Keratinocyte (primary cell): ENCODE data around the gene LIN28B. TPM values are rescaled to one million over a fixed set of nuclear protein-coding genes. Genes with fewer than 3 reads are reported as not detected.

ENCODE experiments used
- DNase-seq: peaks from one replicate; pipeline ENCODE4 v3.0.0-alpha.2; 2011; ENCODE audit warnings: low read depth, missing footprints, low spot score
- FAIRE-seq: peaks from 2 replicates; lab custom pipeline; 2011; peaks lifted over from hg19 to GRCh38; lab: Jason Lieb, UNC
- H2AFZ ChIP-seq: 2 replicates; pipeline ENCODE4 v1.6.0; 2012; ENCODE audit warnings: low read length, control low read depth, inconsistent platforms; ENCODE audit not compliant: control insufficient read depth
- H3K27ac ChIP-seq: 2 replicates; pipeline ENCODE4 v1.5.1; 2011; ENCODE audit warnings: low read length; ENCODE audit not compliant: control insufficient read depth, insufficient read depth
- H3K27me3 ChIP-seq: 3 replicates; pipeline ENCODE4 v1.6.0; 2011; ENCODE audit warnings: low read length; ENCODE audit not compliant: control insufficient read depth, insufficient read depth; ENCODE audit errors: extremely low read depth
- H3K36me3 ChIP-seq, 2 experiments: 2 replicates in 1 of 2; 3 replicates in 1 of 2; pipeline ENCODE4 v1.5.1; 2011; ENCODE audit warnings: low read length in 2 of 2, mild to moderate bottlenecking in 1 of 2; ENCODE audit not compliant: control insufficient read depth in 2 of 2, insufficient read depth in 2 of 2; ENCODE audit errors: extremely low read depth in 1 of 2
- H3K4me1 ChIP-seq: 3 replicates; pipeline ENCODE4 v1.5.1; 2011; ENCODE audit warnings: low read length; ENCODE audit not compliant: control insufficient read depth, insufficient read depth; ENCODE audit errors: extremely low read depth
- H3K4me2 ChIP-seq: 3 replicates; pipeline ENCODE4 v1.6.0; 2011; ENCODE audit warnings: low read depth, low read length; ENCODE audit not compliant: control insufficient read depth, insufficient read depth; ENCODE audit errors: extremely low read depth
- H3K4me3 ChIP-seq, 3 experiments: fragments of 200-600 bp in 1 of 3; sonication (generic) in 1 of 3; 2 replicates in 2 of 3; 3 replicates in 1 of 3; pipeline ENCODE4 v1.5.1; 2011 to 2016; ENCODE audit warnings: low read length in 3 of 3, mild to moderate bottlenecking in 3 of 3, control low read depth in 2 of 3, inconsistent platforms in 1 of 3, low read depth in 1 of 3, mixed read lengths in 1 of 3, mixed run types in 1 of 3, moderate library complexity in 1 of 3; ENCODE audit not compliant: control insufficient read depth in 2 of 3, insufficient read depth in 2 of 3; ENCODE audit errors: extremely low read depth in 1 of 3
- H3K79me2 ChIP-seq: 2 replicates; pipeline ENCODE4 v1.6.0; 2012; ENCODE audit warnings: low read length; ENCODE audit not compliant: control insufficient read depth, insufficient read depth
- H3K9ac ChIP-seq: 3 replicates; pipeline ENCODE4 v1.6.0; 2011; ENCODE audit warnings: low read length; ENCODE audit not compliant: control insufficient read depth, insufficient read depth; ENCODE audit errors: extremely low read depth
- H3K9me1 ChIP-seq: 3 replicates; pipeline ENCODE4 v1.6.0; 2011; ENCODE audit warnings: low read length; ENCODE audit not compliant: control insufficient read depth, insufficient read depth; ENCODE audit errors: extremely low read depth
- H3K9me3 ChIP-seq: 2 replicates; pipeline ENCODE4 v1.5.1; 2012; ENCODE audit warnings: low read depth, low read length; ENCODE audit not compliant: control insufficient read depth
- H4K20me1 ChIP-seq: 3 replicates; pipeline ENCODE4 v1.6.0; 2011; ENCODE audit warnings: low read length; ENCODE audit not compliant: control insufficient read depth, insufficient read depth; ENCODE audit errors: extremely low read depth
- EZH2 ChIP-seq: IDR thresholded peaks from one replicate; pipeline ENCODE4 v1.6.1; 2012; ENCODE audit warnings: inconsistent platforms, mild to moderate bottlenecking, low read length, moderate library complexity
- dilution Hi-C: fragments of 300-500 bp; cut with MboI; formaldehyde crosslinking; loops from one replicate; pipeline ENCODE4 v1.7.0; 2020; ENCODE audit warnings: low sequenced_read_pairs; ENCODE audit not compliant: extremely low pct_ligation_motif_present
- polyA plus RNA-seq, 5 experiments: library from polyadenylated mRNA; depleted of rRNA in 3 of 5; stranded (reverse) in 3 of 5; stranded (forward) in 1 of 5; unstranded in 1 of 5; fragments of >200 nt; gene quantifications; 1 replicate in 1 of 5; 2 replicates in 3 of 5; 3 replicates in 1 of 5; pipeline versions ENCODE4 v1.2.1 to v1.2.3, GENCODE V29; 2011 to 2012; ENCODE audit warnings: missing spikeins in 2 of 5, low read depth in 1 of 5, low replicate concordance in 1 of 5
- TF ChIP-seq, protein P1 (sequence below), 3 experiments: IDR thresholded peaks in 1 of 3; conservative IDR thresholded peaks in 1 of 3; optimal IDR thresholded peaks in 1 of 3; 2 replicates in 2 of 3; 3 replicates in 1 of 3; pipeline versions ENCODE3 to v1.5.1; 2011; ENCODE audit warnings: low read length in 3 of 3, mild to moderate bottlenecking in 3 of 3, moderate library complexity in 2 of 3, control low read depth in 1 of 3, inconsistent platforms in 1 of 3; ENCODE audit not compliant: insufficient read depth in 2 of 3; ENCODE audit errors: extremely low read depth in 1 of 3

Gene LIN28B
- polyA plus RNA-seq, 1 donor (not counting 4 experiments of a cell fraction or from before 2014, with no cell fraction given) = not detected

DNA sequence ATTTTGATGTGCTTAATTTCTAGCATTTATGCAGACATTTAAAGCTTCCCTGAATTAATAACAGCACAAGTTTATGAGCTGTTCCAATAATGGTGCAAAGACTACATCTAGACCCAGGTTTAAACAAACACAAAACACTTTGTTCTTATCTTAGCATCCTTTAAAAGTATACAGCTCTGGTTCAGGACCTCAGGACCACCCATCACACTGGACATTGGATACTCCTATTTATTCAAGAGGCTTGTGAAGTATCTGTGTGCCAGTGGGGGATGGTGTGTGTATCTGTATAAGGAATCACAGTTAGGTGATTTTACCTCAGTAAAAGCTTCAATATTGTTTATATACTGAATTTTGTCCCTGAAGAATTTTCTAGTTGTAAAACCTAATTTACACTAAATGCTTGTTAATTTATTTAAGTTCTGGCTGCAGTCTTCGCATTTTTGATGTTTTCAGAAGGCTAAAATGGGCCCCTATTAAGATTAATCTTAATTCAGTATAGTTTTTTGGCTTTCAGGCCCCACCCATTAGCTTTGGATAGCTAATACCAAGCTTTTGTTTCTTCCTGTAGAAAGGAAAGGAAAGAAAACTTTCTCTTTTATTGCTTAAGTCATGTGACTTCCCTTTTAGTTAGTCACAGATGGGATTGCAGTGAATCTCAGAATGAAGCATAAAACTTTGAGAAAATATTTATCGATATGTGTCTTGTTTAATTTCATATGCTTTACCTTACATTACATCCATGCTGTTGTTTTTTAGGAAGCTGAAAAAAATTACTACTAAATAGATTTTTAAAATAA is 13.1 kb downstream of the LIN28B start:
- Histone ChIP-seq H4K20me1 (no peaks in the 10 kb centered on the region), H3K9me3 (no peaks in the 10 kb centered on the region), H3K4me3 (no peak overlapping the region), H3K4me1 (no peaks in the 10 kb centered on the region), H2AFZ (no peak overlapping the region), H3K27me3 (no peaks in the 10 kb centered on the region), H3K4me2 (no peak overlapping the region), H3K9me1 (no peaks in the 10 kb centered on the region), H3K27ac (no peak overlapping the region), H3K9ac (no peak overlapping the region), H3K36me3 (no peaks in the 10 kb centered on the region), H3K79me2 (no peaks in the 10 kb centered on the region)
- no peak for FAIRE-seq
- no peak for TF ChIP-seq EZH2
- dilution Hi-C loops = no loop called here
- no peak for DNase-seq

DNA sequence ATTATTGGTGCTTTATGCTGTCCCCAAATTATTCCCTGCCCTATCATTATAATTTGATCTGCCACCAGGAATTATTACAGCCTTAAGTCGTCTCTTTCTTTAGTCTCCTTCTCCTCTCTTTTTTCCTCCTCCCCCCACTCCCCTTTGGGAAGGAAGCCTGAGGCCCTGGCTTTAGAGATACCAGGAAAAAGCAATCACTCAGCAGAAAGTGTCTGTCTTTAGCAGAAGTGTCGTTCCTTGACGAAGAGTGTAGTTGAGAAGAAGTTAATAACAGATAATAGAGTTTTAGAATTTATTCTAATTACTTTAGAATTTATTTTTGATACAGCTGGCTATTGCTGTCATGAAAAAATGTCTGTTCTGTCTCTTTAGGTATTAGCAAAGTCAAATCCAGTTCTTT is 16.5 kb downstream of the LIN28B start:
- DNase-seq (no peak), FAIRE-seq (no peak)
- Histone ChIP-seq H3K4me3 (no peak overlapping the region), H3K4me2 (no peak overlapping the region), H2AFZ (no peak overlapping the region), H3K36me3 (no peaks in the 10 kb centered on the region), H3K27ac (no peak overlapping the region), H4K20me1 (no peaks in the 10 kb centered on the region), H3K27me3 (no peaks in the 10 kb centered on the region), H3K79me2 (no peaks in the 10 kb centered on the region), H3K4me1 (no peaks in the 10 kb centered on the region), H3K9me1 (no peaks in the 10 kb centered on the region), H3K9ac (no peak overlapping the region), H3K9me3 (no peaks in the 10 kb centered on the region)
- dilution Hi-C loops = no loop called here
- TF ChIP-seq, protein P1, sequence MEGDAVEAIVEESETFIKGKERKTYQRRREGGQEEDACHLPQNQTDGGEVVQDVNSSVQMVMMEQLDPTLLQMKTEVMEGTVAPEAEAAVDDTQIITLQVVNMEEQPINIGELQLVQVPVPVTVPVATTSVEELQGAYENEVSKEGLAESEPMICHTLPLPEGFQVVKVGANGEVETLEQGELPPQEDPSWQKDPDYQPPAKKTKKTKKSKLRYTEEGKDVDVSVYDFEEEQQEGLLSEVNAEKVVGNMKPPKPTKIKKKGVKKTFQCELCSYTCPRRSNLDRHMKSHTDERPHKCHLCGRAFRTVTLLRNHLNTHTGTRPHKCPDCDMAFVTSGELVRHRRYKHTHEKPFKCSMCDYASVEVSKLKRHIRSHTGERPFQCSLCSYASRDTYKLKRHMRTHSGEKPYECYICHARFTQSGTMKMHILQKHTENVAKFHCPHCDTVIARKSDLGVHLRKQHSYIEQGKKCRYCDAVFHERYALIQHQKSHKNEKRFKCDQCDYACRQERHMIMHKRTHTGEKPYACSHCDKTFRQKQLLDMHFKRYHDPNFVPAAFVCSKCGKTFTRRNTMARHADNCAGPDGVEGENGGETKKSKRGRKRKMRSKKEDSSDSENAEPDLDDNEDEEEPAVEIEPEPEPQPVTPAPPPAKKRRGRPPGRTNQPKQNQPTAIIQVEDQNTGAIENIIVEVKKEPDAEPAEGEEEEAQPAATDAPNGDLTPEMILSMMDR (optimal IDR thresholded peaks at IDR 0.05 in 1 of 3, IDR thresholded peaks at IDR 0.05 in 1 of 3, conservative IDR thresholded peaks at IDR 0.05 in 1 of 3; ENCODE audit: extremely low read depth in 1 of 3, insufficient read depth in 2 of 3, low read length in 3 of 3) = no peak
- no peak for TF ChIP-seq EZH2

DNA sequence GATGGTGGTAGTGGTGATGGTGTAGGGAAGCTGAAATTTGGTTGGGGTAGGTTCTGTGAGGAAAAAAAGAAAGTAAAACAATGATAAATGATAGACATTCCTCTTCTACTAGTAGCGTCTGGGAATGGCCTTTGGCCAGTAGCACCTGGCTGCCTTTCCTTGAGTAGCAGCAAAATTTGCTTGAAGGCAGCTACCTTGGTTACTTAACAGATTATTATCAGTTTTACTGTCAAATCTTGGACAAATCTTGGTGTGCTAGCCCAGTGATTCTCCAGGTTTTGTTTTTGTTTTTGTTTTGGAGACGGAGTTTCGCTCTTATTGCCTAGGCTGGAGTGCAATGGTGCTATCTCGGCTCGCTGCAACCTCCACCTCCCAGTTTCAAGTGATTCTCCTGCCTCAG is 26.4 kb downstream of the LIN28B start:
- Histone ChIP-seq H3K9me3 (no peaks in the 10 kb centered on the region), H3K4me1 (no peaks in the 10 kb centered on the region), H4K20me1 (no peaks in the 10 kb centered on the region), H3K9ac (no peak overlapping the region), H3K4me3 (no peak overlapping the region), H3K27ac (no peak overlapping the region), H3K4me2 (no peak overlapping the region), H3K9me1 (no peaks in the 10 kb centered on the region), H2AFZ (no peak overlapping the region), H3K36me3 (no peaks in the 10 kb centered on the region), H3K27me3 (no peaks in the 10 kb centered on the region), H3K79me2 (no peaks in the 10 kb centered on the region)
- TF ChIP-seq, protein P1 (optimal IDR thresholded peaks at IDR 0.05 in 1 of 3, IDR thresholded peaks at IDR 0.05 in 1 of 3, conservative IDR thresholded peaks at IDR 0.05 in 1 of 3; ENCODE audit: extremely low read depth in 1 of 3, insufficient read depth in 2 of 3, low read length in 3 of 3) = no peak
- no peak for TF ChIP-seq EZH2
- dilution Hi-C loops = no loop called here
- DNase-seq = no peak
- FAIRE-seq = no peak
